HG03097 (cell line): Measurements from ENCODE around the gene MBD1.
A peak's percentile ranks its signal among the peaks of the same experiment; 100 is the strongest.
"Not testable (repeated sequence)": the region's sequence is repeated elsewhere in the genome, so short reads cannot be mapped to it uniquely, and the experiment has no call there.

Experiments
- ATAC-seq: cut with Tn5 transposase; IDR thresholded peaks from one replicate; pipeline ENCODE4 v1.9.1; 2021; ENCODE audit not compliant: unreplicated experiment, low FRiP score

Gene MBD1

DNA sequence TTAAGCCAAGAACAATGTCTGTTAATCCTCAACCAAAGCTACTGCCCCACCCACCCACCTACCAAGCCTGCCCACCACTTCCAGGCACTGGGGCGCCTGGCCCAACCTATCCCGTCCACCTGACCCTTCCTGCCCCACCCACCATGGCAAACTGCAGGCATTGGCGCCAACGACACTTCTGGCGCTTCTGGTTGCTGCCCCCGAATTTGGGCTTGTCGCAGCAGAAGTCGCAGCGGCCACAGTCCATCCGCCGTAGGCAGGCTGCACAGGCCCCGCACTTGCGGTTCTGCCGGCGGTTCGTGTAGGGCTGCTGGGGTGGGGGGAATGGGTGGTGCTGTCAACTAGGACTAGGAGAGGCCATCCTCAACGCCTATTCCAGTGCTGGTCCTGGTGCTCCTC is 7.3 kb downstream of the MBD1 start:
- no peak for ATAC-seq

DNA sequence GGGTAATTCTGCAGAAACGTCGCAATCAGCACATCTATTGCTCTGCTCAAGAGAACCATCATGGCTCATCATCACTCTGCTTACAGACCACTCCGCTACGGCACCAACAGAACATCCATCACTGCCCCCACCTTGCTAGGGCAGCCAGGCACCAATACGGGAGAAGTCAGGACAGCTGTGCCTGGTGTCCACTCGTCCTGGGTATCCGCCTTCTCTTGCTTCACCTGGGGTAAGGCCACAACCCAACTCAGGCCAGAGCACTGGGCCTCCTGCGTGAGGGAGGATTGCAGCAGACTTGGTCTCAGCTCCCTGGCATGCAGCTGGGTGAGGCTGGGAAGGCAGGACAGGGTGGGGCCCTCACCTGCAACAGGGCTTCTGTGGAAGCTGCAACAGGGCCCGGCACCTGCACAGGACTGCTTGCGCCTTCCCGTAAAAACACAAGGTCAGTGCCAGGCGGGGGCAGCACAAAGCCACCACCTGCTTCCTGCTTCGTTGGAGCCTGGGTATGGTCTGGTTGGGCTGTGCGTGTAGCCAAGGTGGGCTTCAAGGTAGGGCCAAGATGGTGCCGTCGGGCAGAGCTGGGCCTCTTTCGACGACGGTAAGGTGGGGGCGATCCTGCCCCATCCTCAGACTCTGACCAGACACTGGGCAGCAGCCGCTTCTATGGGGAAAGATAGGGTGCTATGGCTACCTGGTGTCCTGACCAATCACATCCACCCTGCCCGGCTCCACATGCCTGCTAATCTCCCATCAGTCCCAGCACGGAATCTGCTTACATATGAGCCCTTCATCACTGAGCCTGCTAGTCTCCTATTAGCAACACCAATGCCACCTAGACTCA is 7.9 kb downstream of the MBD1 start:
- no peak for ATAC-seq

DNA sequence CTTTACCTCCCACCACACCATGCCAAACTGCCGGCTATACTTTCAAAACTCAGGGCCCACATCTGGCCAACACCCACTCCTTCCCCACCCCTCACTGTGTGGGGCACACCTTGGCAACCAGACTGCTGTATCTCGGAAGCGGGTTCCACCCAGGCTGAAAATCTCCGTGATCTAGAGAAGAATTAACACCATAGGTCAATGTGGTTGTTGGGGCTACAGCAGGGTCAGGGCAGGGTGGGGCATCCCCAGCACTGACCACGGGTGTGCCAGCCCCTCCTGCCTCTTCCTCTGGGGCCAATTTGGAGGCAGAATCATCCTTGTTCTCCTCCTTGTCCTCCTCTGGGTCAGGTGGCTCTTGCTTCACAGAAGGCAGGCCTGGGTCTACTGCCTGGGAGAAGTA is 8.8 kb downstream of the MBD1 start:
- ATAC-seq = no peak

DNA sequence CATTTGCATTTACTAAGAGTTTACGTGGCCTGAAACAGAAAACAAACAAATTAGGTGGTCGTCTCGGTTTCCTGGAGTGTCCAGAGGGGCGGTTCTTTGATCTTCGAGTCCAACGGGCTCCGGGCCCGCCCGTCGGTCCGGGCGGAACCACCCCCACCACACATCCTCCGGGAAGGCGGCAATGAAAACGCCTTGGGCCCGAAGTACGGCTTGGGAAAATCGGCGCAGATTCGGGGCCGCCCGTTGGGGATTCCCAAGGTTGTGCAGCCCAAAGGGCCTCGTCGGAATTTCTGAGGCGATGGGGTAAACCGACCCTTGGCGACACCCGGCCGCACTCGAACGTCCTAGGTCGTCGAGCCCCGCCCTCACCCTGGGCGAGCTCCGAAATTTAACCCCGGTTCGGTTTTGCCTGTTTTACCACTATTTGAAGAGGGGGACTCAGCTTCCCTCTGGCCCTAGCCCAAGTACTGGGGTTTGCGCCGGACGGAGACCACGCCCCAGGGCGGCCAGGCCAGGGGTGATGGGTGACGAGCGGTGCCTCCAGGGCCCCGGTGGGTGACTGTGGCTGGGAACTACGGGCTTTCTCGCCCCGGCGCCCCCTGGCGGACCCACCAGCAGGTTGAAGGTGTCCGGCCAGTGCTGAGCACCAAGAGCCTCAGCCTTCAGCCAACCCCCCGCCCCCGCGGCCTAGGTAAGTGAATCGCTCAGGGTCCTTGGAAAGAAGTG is 13.1 kb downstream of the MBD1 start:
- ATAC-seq = peak; percentile 62

DNA sequence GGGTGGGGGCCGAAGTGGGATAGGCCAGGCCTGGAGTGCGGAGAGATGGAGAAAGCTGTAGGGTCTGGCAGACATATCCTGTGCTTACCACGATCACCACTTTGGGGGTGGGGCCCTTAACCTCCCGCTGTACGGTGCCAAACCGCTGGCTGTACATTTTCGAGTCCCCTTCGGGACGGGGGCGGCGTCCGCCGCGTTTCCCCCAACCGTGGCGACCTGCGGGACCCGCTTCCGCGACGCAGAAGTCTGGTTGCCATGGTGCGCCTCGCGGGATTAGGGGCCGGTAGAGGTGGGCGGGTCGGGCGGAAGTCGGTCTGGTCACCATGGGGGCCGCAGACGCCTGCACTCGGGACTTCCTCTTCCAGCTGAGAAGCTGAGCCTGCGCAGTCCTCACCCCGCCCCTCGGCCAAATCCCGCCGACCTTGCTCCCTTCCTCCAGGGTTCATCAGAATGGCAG is 15.0 kb downstream of the MBD1 start, which contains the start of gene CFAP53:
TSS of gene CFAP53 (minus strand) at position 248 of the 457 bp plus-strand sequence. CDS start at position 157, 91 bp downstream.
- peak; percentile 75 for ATAC-seq

DNA sequence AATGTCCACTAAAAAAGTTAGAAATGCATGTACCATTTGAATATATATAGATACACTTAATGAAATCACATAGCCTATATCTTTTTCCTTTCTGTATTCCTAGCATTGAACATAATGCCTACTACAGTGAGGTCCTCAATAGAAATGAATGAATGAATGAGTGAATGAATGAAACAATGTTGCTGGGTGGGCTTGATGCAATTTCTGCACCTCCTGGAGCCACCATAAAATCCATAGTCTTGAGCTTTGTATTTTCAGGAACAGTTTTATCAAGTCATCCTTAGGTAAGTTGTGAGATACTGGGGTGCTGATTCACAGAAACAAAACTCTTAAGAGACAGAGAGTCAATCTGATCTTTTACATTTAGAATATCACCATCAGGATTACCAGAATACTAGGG is 18.3 kb downstream of the MBD1 start:
- ATAC-seq = no peak

DNA sequence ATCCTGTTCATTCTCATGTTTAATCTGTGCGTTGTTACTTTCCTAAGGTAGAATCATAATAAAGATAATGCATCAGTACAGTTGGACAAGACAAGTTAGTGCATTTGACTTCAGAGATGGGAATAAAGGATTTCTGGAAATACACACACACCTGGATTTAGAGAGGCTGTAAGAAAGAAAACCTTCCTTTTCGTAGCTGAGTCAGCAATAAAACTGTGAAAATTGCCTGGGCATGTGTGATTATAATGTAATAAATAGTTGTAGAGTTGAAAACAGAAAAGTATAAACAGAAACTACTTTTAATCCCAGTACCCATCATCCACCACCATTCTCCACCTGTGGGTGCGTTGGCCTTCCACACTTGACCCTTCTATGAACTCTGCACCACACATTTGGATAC is 30.4 kb downstream of the MBD1 start:
- no peak for ATAC-seq

DNA sequence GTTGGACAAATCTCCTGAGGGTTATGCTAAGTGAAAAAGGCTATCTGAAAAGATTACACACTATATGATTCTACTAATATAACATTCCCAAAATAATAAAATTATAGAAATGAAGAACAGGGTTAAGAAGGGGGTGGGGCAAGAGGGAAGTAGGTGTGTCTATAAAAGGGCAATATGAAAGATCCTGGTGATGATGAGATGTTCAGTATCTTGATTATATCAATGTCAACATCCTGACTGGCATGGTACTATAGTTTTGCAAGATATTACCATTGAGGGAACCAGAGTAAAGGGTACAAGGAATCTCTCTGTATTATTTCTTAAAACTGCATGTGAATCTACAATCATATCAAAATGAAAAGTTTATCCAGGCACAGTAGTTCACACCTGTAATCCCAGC is 31.7 kb downstream of the MBD1 start:
- no peak for ATAC-seq

DNA sequence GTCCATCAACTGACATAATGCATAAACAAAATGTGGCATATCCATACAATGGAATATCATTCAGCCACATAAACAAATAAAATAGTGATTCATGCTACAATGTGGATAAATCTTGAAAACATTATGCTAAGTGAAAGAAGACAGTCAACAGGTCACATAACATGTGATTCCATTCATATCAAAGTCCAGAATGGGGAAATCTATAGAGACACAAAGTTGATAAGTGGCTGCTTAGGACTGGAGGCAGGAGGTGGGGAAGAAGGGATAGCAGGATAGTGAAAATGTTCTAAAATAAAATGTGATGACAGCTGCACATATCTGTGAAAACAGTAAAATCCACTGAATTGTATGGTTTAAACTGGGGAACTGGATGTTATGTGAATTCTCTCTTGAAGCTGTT is 33.8 kb downstream of the MBD1 start:
- ATAC-seq = no peak

DNA sequence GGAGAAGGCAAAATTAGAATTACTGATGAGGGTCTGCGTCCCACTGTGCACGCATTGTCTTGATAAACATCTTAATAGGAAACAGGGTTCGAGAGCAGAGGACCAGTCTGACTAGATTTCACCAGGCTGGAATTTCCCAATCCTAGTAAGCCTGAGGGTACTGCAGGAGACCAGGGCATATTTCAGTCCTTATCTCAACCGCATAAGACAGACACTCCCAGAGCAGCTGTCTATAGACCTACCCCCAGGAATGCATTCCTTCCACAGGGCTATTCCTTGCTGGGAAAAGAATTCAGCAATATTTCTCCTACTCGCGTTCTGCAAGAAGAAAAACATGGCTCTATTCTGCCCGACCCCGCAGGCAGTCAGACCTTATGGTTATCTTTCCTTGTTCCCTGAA is 39.6 kb downstream of the MBD1 start:
- not testable (repeated sequence) for ATAC-seq

DNA sequence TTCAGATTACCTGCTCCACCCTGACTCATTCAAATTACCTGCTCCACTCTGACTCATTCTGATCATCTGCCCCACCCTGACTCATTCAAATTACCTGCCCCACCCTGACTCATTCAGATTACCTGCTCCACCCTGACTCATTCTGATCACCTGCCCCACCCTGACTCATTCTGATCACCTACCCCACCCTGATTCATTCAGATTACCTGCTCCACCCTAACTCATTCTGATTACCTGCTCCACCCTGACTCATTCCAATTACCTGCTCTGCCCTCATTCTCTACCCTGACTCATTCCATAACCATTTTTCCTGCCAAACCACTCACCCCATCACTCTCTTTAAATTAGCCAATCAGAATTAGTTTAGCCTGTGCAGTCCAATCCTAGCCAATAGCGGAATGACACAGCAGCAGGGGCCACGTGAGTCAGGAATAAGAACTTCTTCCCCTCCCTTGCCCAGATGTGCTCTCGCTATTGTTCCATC is 41.2 kb downstream of the MBD1 start:
- ATAC-seq = no peak

DNA sequence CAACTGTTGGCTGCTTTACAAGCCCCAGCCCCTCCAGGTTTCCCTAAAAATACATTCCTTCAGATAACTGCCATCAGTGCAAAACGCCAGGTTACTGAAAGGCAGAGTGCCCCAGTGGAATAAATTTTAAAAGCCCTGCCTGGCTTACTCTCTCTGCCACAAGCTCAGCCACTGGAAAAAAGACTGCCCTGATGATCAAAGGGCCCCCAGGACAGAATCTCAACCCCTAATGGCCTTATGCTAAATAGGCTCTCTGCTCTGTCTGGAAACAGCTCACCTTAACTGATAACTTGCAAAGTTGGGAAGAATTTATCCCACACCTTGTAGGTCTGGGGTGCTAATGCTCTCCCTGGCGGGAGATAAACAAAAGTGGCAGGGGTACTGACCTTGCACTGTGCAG is 48.9 kb downstream of the MBD1 start:
- no peak for ATAC-seq

DNA sequence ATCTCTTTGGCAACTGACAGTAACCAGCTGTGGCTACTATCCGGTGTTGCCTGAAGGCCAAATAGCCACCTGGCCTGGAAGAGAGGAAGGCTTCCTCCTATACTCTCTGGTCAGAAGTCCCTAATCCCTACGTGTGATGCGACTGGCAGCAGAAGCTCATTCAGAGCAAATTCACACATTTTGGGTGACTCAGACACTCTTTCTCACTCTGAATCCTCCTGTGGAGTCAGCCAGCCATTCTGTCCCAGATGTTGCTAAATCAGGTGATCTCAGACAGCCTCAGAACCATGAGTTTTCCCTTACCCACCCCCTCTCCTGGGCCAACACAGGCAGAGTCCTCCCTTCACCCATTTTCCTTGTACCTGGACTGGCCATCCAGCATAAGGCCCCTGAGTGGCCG is 49.7 kb downstream of the MBD1 start:
- no peak for ATAC-seq

DNA sequence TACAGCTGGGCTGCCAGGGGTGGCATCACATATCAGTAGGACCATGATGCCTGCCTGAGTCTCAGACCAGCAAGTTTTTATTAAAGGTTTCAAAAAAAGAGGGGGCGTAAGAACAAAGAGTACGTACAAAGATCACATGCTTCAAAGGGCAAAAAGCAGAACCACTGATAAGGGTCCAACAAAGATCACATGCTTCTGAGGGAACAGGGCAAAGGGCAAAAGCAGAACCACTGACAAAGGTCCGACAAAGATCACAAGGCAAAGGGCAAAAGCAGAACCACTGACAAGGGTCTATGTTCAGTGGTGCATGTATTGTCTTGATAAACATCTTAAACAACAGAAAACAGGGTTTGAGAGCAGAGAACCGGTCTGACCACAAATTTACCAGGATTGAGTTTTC is 61.1 kb downstream of the MBD1 start:
- ATAC-seq = not testable (repeated sequence)
